ENCODE results near the gene NDUFAF3.
A peak's percentile ranks its signal among the peaks of the same experiment; 100 is the strongest.

Gene NDUFAF3

DNA sequence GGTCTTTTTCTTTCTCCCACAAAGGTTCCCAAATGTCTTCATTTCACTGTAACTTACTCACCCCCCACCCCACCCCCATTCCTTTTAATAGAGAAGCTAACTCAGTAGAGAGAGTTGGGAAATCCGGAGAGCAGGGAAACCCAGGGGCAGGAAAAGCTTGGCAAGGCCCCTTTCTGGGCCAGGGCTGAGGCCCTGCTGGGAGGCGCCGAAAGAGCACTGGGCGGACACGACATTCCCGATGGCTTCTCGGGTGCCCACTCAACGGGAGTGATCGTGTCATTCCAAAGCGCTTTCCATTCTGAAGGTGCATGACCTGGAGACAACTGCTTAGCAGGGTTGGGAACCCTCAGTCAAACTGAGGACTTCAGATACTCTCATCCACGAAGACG lies 2.0 kb upstream of the NDUFAF3 start:
- no peak for DNase-seq (ENCODE audit: low spot score)
- TF ChIP-seq, protein P1, sequence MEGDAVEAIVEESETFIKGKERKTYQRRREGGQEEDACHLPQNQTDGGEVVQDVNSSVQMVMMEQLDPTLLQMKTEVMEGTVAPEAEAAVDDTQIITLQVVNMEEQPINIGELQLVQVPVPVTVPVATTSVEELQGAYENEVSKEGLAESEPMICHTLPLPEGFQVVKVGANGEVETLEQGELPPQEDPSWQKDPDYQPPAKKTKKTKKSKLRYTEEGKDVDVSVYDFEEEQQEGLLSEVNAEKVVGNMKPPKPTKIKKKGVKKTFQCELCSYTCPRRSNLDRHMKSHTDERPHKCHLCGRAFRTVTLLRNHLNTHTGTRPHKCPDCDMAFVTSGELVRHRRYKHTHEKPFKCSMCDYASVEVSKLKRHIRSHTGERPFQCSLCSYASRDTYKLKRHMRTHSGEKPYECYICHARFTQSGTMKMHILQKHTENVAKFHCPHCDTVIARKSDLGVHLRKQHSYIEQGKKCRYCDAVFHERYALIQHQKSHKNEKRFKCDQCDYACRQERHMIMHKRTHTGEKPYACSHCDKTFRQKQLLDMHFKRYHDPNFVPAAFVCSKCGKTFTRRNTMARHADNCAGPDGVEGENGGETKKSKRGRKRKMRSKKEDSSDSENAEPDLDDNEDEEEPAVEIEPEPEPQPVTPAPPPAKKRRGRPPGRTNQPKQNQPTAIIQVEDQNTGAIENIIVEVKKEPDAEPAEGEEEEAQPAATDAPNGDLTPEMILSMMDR (IDR thresholded peaks at IDR 0.05; ENCODE audit: borderline replicate concordance, control extremely low read depth, extremely low read depth, insufficient read depth, missing control alignments) = no peak
- in situ Hi-C loops (cut with MboI; ENCODE audit: low sequenced_read_pairs, unreplicated experiment) = no loop called here

GRCh38 chr3:49020330-49021212 lies 1.4 kb upstream of the NDUFAF3 start:
- DNase-seq (ENCODE audit: low spot score) = peak; percentile 72
- in situ Hi-C loops (cut with MboI; ENCODE audit: low sequenced_read_pairs, unreplicated experiment) = no loop called here
- TF ChIP-seq, protein P1 (IDR thresholded peaks at IDR 0.05; ENCODE audit: borderline replicate concordance, control extremely low read depth, extremely low read depth, insufficient read depth, missing control alignments) = peak; percentile 12

- TF ChIP-seq, protein P1 (IDR thresholded peaks at IDR 0.05; ENCODE audit: borderline replicate concordance, control extremely low read depth, extremely low read depth, insufficient read depth, missing control alignments) = no peak
- in situ Hi-C loops (cut with MboI; ENCODE audit: low sequenced_read_pairs, unreplicated experiment) = no loop called here
- peak; percentile 96 for DNase-seq (ENCODE audit: low spot score)
These were observed 608 bp upstream of the NDUFAF3 start for GRCh38 chr3:49021213-49021812.

DNA sequence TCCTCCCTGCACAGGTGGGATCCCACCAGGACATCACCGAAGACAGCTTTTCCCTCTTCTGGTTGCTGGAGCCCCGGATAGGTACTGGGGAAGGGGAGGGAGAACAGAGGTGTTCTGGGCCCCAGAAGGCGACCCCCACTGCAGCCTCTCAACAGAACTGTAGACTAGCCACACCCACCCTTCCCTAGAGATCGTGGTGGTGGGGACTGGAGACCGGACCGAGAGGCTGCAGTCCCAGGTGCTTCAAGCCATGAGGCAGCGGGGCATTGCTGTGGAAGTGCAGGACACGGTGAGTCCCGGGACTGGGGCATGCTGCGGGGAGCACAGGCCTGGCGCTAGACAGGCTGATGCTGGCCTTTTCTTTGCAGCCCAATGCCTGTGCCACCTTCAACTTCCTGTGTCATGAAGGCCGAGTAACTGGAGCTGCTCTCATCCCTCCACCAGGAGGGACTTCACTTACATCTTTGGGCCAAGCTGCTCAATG lies 809 bp downstream of the NDUFAF3 start:
- in situ Hi-C loops (cut with MboI; ENCODE audit: low sequenced_read_pairs, unreplicated experiment) = no loop called here

DNA sequence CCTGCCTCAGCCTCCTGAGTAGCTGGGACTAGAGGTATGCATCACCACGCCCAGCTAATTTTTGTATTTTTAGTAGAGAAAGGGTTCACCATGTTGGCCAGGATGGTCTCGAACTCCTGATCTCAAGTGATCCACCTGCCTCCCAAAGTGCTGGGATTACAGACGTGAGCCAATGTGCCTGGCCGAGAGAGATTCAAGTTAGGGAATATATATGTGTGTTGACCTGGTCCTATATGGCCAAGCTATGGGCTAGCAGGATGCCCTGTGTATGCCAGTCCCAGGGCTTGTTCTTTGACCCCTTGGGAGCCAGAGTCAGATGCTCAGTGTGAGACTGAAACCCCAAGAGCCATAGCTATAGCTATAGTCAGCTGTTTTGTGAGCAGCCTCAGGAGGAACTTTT lies 1.9 kb downstream of the NDUFAF3 start:
- in situ Hi-C loops (cut with MboI; ENCODE audit: low sequenced_read_pairs, unreplicated experiment) = no loop called here
- DNase-seq (ENCODE audit: low spot score) = no peak
- TF ChIP-seq, protein P1 (IDR thresholded peaks at IDR 0.05; ENCODE audit: borderline replicate concordance, control extremely low read depth, extremely low read depth, insufficient read depth, missing control alignments) = no peak

More for the DNA sequence above, 809 bp downstream of the NDUFAF3 start:
- DNase-seq (ENCODE audit: low spot score) = no peak
- TF ChIP-seq, protein P1 (IDR thresholded peaks at IDR 0.05; ENCODE audit: borderline replicate concordance, control extremely low read depth, extremely low read depth, insufficient read depth, missing control alignments) = no peak

GRCh38 chr3:49024449-49024848 lies 2.5 kb downstream of the NDUFAF3 start:
- in situ Hi-C loops (cut with MboI; ENCODE audit: low sequenced_read_pairs, unreplicated experiment) = no loop called here

More at GRCh38 chr3:49024449-49024848, 2.5 kb downstream of the NDUFAF3 start:
- TF ChIP-seq, protein P1 (IDR thresholded peaks at IDR 0.05; ENCODE audit: borderline replicate concordance, control extremely low read depth, extremely low read depth, insufficient read depth, missing control alignments) = no peak
- DNase-seq (ENCODE audit: low spot score) = no peak
